ENCODE measurements around the gene SLC1A2.

DNA sequence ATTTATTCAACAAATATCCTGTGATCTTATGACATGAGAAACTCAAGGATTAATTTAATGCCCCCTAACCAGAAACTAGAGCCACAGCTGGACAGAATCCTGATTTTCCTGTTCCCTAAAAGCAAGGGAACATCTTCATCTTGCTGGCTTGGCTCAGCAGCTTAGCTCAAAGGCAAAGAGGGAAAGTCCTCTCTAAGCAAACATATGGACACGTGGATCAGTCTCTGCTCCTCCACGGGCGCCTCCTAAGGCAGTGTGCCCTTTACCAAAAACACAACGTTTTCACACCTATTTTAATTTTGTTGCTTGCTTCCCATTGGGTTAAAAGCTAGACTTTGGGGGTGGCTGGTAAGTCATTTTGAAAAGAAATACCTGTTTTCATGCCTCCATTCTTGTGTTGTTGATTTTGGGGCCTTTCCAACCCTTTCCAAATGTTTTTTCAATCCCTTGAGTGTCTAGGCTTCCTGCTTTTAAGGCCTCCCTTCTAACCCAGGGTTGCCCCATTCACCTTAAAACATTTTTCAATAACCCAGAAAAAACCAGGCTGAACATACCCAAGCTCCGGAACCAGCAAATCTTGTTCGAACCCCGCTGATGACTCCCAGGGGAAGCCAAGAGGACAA lies 15.5 kb downstream of the SLC1A2 start:
- TF ChIP-seq ZNF274 (IDR thresholded peaks at IDR 0.05; ENCODE audit: low read depth, low read length) (no peak), POLR2A (IDR thresholded peaks at IDR 0.05; ENCODE audit: borderline replicate concordance, extremely low read depth, insufficient read depth, insufficient read length) (no peak), YY1 (IDR thresholded peaks at IDR 0.05; ENCODE audit: extremely low read depth, insufficient replicate concordance, low read depth, low read length) (no peak), EGR1 (IDR thresholded peaks at IDR 0.05; ENCODE audit: low read depth) (no peak), EZH2 (IDR thresholded peaks at IDR 0.05) (no peak)
- TF ChIP-seq, protein P1, sequence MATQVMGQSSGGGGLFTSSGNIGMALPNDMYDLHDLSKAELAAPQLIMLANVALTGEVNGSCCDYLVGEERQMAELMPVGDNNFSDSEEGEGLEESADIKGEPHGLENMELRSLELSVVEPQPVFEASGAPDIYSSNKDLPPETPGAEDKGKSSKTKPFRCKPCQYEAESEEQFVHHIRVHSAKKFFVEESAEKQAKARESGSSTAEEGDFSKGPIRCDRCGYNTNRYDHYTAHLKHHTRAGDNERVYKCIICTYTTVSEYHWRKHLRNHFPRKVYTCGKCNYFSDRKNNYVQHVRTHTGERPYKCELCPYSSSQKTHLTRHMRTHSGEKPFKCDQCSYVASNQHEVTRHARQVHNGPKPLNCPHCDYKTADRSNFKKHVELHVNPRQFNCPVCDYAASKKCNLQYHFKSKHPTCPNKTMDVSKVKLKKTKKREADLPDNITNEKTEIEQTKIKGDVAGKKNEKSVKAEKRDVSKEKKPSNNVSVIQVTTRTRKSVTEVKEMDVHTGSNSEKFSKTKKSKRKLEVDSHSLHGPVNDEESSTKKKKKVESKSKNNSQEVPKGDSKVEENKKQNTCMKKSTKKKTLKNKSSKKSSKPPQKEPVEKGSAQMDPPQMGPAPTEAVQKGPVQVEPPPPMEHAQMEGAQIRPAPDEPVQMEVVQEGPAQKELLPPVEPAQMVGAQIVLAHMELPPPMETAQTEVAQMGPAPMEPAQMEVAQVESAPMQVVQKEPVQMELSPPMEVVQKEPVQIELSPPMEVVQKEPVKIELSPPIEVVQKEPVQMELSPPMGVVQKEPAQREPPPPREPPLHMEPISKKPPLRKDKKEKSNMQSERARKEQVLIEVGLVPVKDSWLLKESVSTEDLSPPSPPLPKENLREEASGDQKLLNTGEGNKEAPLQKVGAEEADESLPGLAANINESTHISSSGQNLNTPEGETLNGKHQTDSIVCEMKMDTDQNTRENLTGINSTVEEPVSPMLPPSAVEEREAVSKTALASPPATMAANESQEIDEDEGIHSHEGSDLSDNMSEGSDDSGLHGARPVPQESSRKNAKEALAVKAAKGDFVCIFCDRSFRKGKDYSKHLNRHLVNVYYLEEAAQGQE (IDR thresholded peaks at IDR 0.05; ENCODE audit: low read depth) = no peak
- TF ChIP-seq, protein P2, sequence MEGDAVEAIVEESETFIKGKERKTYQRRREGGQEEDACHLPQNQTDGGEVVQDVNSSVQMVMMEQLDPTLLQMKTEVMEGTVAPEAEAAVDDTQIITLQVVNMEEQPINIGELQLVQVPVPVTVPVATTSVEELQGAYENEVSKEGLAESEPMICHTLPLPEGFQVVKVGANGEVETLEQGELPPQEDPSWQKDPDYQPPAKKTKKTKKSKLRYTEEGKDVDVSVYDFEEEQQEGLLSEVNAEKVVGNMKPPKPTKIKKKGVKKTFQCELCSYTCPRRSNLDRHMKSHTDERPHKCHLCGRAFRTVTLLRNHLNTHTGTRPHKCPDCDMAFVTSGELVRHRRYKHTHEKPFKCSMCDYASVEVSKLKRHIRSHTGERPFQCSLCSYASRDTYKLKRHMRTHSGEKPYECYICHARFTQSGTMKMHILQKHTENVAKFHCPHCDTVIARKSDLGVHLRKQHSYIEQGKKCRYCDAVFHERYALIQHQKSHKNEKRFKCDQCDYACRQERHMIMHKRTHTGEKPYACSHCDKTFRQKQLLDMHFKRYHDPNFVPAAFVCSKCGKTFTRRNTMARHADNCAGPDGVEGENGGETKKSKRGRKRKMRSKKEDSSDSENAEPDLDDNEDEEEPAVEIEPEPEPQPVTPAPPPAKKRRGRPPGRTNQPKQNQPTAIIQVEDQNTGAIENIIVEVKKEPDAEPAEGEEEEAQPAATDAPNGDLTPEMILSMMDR (IDR thresholded peaks at IDR 0.05 in 2 of 3, conservative IDR thresholded peaks at IDR 0.05 in 1 of 3; ENCODE audit: borderline replicate concordance in 1 of 3, insufficient read depth in 1 of 3, low read depth in 2 of 3, low read length in 2 of 3) = no peak
- TF ChIP-seq, protein P3, sequence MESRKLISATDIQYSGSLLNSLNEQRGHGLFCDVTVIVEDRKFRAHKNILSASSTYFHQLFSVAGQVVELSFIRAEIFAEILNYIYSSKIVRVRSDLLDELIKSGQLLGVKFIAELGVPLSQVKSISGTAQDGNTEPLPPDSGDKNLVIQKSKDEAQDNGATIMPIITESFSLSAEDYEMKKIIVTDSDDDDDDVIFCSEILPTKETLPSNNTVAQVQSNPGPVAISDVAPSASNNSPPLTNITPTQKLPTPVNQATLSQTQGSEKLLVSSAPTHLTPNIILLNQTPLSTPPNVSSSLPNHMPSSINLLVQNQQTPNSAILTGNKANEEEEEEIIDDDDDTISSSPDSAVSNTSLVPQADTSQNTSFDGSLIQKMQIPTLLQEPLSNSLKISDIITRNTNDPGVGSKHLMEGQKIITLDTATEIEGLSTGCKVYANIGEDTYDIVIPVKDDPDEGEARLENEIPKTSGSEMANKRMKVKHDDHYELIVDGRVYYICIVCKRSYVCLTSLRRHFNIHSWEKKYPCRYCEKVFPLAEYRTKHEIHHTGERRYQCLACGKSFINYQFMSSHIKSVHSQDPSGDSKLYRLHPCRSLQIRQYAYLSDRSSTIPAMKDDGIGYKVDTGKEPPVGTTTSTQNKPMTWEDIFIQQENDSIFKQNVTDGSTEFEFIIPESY (IDR thresholded peaks at IDR 0.05; ENCODE audit: extremely low read depth, insufficient replicate concordance, low read length) = no peak

Data from HCT116 (cell line).